Measurements from ENCODE around the gene ZDHHC17.

- TF ChIP-seq CTCF (conservative IDR thresholded peaks at IDR 0.05; ENCODE audit: low read length): no peak
- TF ChIP-seq EZH2phosphoT487 (IDR thresholded peaks at IDR 0.05; ENCODE audit: borderline replicate concordance): no peak
Observed at GRCh38 chr12:76784600-76785051, 20.7 kb downstream of the ZDHHC17 start.
